Measurements from ENCODE around the gene SPRING1. TPM values are rescaled to one million over a fixed set of nuclear protein-coding genes. Genes with fewer than 3 reads are reported as not detected.

Gene SPRING1
- total and polyA plus RNA-seq, 2 of the 4 experiments (the other 2 are of a cell fraction): 12.4 to 14.0 TPM

- no TSS peak for BruUV-seq (replicated peaks)
- Histone ChIP-seq H3K18ac (ENCODE audit: low read depth, low read length) (no peak overlapping the region), H4K5ac (ENCODE audit: low read depth, low read length) (no peak overlapping the region), H3K79me1 (ENCODE audit: low read depth in 1 of 2, low read length in 2 of 2) (no peaks in the 10 kb centered on the region), H3K36me3 (ENCODE audit: control insufficient read depth, insufficient read depth, low read length) (no peaks in the 10 kb centered on the region), H2AK9ac (replicated peaks; ENCODE audit: low read depth, low read length, poor library complexity) (no peak overlapping the region), H4K8ac (ENCODE audit: low read depth in 2 of 2, low read length in 2 of 2) (no peak overlapping the region), H3K56ac (ENCODE audit: extremely low read depth, insufficient read depth, low read length) (no peak overlapping the region), H4K91ac (ENCODE audit: insufficient read depth, low read depth, low read length) (no peak overlapping the region), H2BK20ac (ENCODE audit: low read depth, low read length) (no peak overlapping the region), H3K4me2 (ENCODE audit: low read depth, low read length) (no peak overlapping the region), H3K27ac (ENCODE audit: insufficient read depth, low read length) (no peak overlapping the region), H2BK5ac (ENCODE audit: low read depth, low read length, poor library complexity, severe bottlenecking) (no peak overlapping the region), H3K4me3 (ENCODE audit: insufficient read depth, low read depth, low read length) (no peak overlapping the region), H3K9ac (ENCODE audit: low read depth, low read length) (no peak overlapping the region), H2BK120ac (ENCODE audit: low read depth, low read length) (no peak overlapping the region), H4K20me1 (ENCODE audit: insufficient read depth, low read length) (no peaks in the 10 kb centered on the region), H2AK5ac (ENCODE audit: low read depth, low read length) (no peak overlapping the region), H3K27me3 (ENCODE audit: control insufficient read depth, insufficient read depth, low read length) (no peaks in the 10 kb centered on the region), H2AFZ (replicated peaks; ENCODE audit: low read length, poor library complexity) (no peak overlapping the region), H3K14ac (replicated peaks; ENCODE audit: low read depth, low read length) (no peak overlapping the region), H3K4ac (ENCODE audit: low read depth, low read length) (no peak overlapping the region), H3K4me1 (ENCODE audit: control insufficient read depth, insufficient read depth, low read length) (no peaks in the 10 kb centered on the region), H2BK15ac (ENCODE audit: low read depth, low read length) (no peak overlapping the region), H3K9me1 (ENCODE audit: insufficient read depth, low read length) (no peaks in the 10 kb centered on the region), H3K9me3 (ENCODE audit: control insufficient read depth, insufficient read depth, low read length) (no peaks in the 10 kb centered on the region), H3K23ac (ENCODE audit: low read depth, low read length) (no peak overlapping the region)
- no peak for DNase-seq
- TF ChIP-seq NFE2L2 (IDR thresholded peaks at IDR 0.05; ENCODE audit: low read depth, low read length) (no peak), RCOR1 (IDR thresholded peaks at IDR 0.05; ENCODE audit: insufficient replicate concordance, low read length) (no peak), SMC3 (IDR thresholded peaks at IDR 0.05; ENCODE audit: low read depth, low read length) (no peak), RAD21 (IDR thresholded peaks at IDR 0.05; ENCODE audit: low read length) (no peak), POLR2A (IDR thresholded peaks at IDR 0.05; ENCODE audit: low read depth, low read length) (no peak), CTCF (conservative IDR thresholded peaks at IDR 0.05; ENCODE audit: low read depth, low read length) (no peak), BHLHE40 (IDR thresholded peaks at IDR 0.05; ENCODE audit: low read depth, low read length) (no peak), RFX5 (IDR thresholded peaks at IDR 0.05; ENCODE audit: low read depth, low read length) (no peak), CHD1 (IDR thresholded peaks at IDR 0.05; ENCODE audit: low read depth, low read length) (no peak), MAFK (IDR thresholded peaks at IDR 0.05; ENCODE audit: low read depth, low read length) (no peak)
- ATAC-seq (ENCODE audit: low read depth): no peak
- POLR2A ChIA-PET (ENCODE audit: unreplicated experiment): no interaction called here
- 100% methylated on average over 1 of the region's 4 CpGs; no CpG with 5 or more reads in 1 of the 2 experiments for WGBS, 2 experiments (ENCODE audit: extremely low coverage in 2 of 2, insufficient read length in 1 of 2)
- dilution Hi-C loops (cut with HindIII; ENCODE audit: low sequenced_read_pairs, unreplicated experiment): no loop called here
- in situ Hi-C loops (cut with MboI; ENCODE audit: low sequenced_read_pairs): no loop called here
- CTCF ChIA-PET: no interaction called here
- intact Hi-C loops (cut with micrococcal nuclease): no loop called here
Observed at GRCh38 chr12:116750298-116750697, 12.4 kb upstream of the SPRING1 start.
